Neural progenitor cell (in vitro differentiated cells): ENCODE measurements around the gene TNS3.

ENCODE experiments used
- EZH2 ChIP-seq: fragments of 200-600 bp; sonication (generic); IDR thresholded peaks from 2 replicates; pipeline ENCODE4 v1.6.1; 2017; ENCODE audit warnings: antibody characterized with exemption, mild to moderate bottlenecking, moderate library complexity
- TF ChIP-seq, protein P1 (sequence below): fragments of 200-600 bp; sonication (generic); IDR thresholded peaks from 2 replicates; pipeline ENCODE4 v1.5.1; 2017; ENCODE audit warnings: antibody characterized with exemption, mild to moderate bottlenecking

DNA sequence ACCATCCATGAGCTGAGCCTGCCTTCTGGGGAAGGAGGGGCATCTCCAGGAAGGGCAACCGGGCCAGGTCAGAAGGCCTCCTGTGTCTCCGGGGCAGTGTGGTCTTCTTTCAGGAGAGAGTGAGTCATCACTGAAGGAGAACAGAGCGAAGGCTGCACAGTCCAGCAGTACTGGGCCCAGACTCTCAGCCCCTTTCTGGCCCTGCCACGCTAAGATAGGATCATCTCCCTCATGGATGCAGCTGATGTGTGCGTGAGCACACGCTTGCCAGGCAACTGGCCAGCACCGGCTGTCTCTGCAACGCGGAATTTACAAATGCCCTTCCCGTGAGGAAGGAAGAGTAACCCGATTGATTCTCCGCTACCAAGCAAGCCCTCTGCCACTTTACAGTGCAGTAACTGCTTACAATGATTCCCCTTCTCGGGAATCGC lies 328.2 kb downstream of the TNS3 start:
- TF ChIP-seq EZH2, result no peak
- TF ChIP-seq, protein P1, sequence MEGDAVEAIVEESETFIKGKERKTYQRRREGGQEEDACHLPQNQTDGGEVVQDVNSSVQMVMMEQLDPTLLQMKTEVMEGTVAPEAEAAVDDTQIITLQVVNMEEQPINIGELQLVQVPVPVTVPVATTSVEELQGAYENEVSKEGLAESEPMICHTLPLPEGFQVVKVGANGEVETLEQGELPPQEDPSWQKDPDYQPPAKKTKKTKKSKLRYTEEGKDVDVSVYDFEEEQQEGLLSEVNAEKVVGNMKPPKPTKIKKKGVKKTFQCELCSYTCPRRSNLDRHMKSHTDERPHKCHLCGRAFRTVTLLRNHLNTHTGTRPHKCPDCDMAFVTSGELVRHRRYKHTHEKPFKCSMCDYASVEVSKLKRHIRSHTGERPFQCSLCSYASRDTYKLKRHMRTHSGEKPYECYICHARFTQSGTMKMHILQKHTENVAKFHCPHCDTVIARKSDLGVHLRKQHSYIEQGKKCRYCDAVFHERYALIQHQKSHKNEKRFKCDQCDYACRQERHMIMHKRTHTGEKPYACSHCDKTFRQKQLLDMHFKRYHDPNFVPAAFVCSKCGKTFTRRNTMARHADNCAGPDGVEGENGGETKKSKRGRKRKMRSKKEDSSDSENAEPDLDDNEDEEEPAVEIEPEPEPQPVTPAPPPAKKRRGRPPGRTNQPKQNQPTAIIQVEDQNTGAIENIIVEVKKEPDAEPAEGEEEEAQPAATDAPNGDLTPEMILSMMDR, result no peak
